Heart left ventricle (tissue), 13 donors: ENCODE measurements around the gene ABCC6.

Experiments
- POLR2A ChIP-seq, 2 donors: fragments of 450-650 bp; IDR thresholded peaks; one replicate each; pipeline ENCODE4 v1.6.1; 2017; ENCODE audit warnings: antibody characterized with exemption in 2 of 2, mild to moderate bottlenecking in 2 of 2, moderate library complexity in 2 of 2
- TF ChIP-seq, protein P1 (sequence below), 12 donors: fragments of 200-600 bp; sonication (generic) in 4 of 12; IDR thresholded peaks; one replicate each; pipeline versions ENCODE4 v1.5.0 to v1.8.0; 2018 to 2022; ENCODE audit warnings: antibody characterized with exemption in 12 of 12, mild to moderate bottlenecking in 5 of 12
- donor health status: ischemic (EF 13 %, LVEDD 7.1; RV severe dilation, severe dysfunction).
- donor health status: DM: no; HTN: yes; CAD: no.
- donor health status: DM: no; HTN: no; CAD: no.
- donor health status: ischemic (EF 25% LVEDD 6.9; RV normal size, moderate dysfunction).
- donor health status: ischemic (EF 25% LVEDD 5.7; RV mildly dilated, moderate dysfunction).
- donor health status: ischemic (EF 35%, LVEDD 5.7; RV mildly dilated, moderate dysfunction).
- donor health status: nonischemic (EF 11% LVEDD 7.7; RV severe dilation, severe dysfunction).
- donor health status: DM: yes; HTN: yes; CAD: no.
- donor health status: PGD.
- donor health status: ischemic (EF 29% LVEDD 5.4; RV normal size, mild dysfunction).
- donor health status: nonischemic (EF 23%, LVEDD 6.1; RV moderate dilation, normal function).

DNA sequence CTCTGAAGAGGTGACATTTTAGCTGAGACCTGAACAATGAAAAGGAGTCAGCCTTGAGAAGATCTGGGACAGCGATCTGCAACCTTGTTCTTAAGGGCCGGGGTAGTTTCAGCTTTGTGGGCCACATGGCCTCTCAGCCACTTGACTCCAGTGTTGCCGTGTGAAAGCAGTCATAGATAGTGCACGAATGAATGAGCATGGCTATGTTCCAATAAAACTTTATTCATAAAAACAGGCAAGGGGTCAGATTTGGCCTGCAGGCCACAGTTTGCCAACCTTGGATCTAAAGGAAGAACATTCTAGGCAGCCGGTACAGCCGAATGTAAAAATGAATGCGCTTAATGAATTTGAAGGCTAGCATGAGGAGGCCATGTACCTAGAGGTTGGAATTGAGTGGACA lies 83.5 kb downstream of the ABCC6 start:
- TF ChIP-seq, protein P1, sequence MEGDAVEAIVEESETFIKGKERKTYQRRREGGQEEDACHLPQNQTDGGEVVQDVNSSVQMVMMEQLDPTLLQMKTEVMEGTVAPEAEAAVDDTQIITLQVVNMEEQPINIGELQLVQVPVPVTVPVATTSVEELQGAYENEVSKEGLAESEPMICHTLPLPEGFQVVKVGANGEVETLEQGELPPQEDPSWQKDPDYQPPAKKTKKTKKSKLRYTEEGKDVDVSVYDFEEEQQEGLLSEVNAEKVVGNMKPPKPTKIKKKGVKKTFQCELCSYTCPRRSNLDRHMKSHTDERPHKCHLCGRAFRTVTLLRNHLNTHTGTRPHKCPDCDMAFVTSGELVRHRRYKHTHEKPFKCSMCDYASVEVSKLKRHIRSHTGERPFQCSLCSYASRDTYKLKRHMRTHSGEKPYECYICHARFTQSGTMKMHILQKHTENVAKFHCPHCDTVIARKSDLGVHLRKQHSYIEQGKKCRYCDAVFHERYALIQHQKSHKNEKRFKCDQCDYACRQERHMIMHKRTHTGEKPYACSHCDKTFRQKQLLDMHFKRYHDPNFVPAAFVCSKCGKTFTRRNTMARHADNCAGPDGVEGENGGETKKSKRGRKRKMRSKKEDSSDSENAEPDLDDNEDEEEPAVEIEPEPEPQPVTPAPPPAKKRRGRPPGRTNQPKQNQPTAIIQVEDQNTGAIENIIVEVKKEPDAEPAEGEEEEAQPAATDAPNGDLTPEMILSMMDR (IDR thresholded peaks at IDR 0.05) = no peak
- TF ChIP-seq POLR2A (IDR thresholded peaks at IDR 0.05) = no peak
